ENCODE results near the gene ARHGAP24.

Gene ARHGAP24

DNA sequence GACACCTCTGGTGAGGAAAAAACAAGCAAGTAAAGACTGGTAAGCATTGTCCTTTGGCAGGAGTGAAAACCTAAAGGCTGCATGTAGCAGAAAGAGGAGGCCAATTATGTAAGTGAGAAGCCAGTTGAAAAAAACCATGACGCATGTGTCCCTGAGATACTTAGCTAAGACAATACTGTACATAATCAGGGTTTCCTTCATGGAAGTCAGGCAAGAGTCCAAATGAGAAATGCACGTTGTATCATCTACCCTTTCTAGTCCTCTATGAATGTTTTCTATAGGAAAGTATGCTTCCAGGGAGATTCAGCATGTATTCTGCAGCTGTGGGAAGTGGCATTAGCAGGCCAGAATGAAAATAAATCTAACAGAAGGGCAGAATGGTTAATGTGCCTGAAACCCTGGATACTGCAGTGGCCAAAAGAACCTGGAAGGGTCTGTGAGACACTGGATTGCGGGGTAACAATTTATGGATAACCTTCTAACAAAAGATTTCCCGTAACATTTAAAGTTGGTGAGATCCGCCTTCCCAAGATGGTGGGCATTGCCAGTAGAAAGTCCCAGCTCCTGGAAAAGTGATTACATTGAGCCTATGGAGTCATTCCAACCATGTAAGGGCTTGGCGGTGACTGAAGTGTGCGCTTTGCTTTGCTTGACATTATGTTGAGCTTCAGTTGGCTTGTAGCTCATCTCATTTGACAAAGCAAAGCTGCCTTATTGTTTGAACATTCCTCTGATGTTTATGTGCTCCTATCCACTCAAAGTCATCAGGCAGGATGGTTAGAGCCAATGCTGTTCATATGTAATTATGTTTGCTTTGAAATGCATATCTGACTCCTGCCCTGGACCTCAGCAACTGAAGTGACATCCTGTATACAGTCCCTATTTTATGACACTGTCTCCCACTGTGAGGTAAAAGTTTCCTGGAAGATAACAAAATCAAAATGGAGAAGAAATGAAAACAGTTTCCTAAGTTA, 200.4 kb downstream of the ARHGAP24 start:
- no peaks in the 10 kb centered on the region for H3K4me1 ChIP-seq (ENCODE audit: control insufficient read depth, insufficient read depth, low read length)
- no peaks in the 10 kb centered on the region for H3K9me3 ChIP-seq (ENCODE audit: control insufficient read depth, low read length)
- no peaks in the 10 kb centered on the region for H3K27me3 ChIP-seq (ENCODE audit: control insufficient read depth, insufficient read depth, low read length)
- no peaks in the 10 kb centered on the region for H3K36me3 ChIP-seq (ENCODE audit: control insufficient read depth, insufficient read depth, low read length)
- H3K4me3 ChIP-seq (ENCODE audit: low read length) = no peak overlapping the region
- no peak overlapping the region for H3K9ac ChIP-seq (ENCODE audit: low read length)

DNA sequence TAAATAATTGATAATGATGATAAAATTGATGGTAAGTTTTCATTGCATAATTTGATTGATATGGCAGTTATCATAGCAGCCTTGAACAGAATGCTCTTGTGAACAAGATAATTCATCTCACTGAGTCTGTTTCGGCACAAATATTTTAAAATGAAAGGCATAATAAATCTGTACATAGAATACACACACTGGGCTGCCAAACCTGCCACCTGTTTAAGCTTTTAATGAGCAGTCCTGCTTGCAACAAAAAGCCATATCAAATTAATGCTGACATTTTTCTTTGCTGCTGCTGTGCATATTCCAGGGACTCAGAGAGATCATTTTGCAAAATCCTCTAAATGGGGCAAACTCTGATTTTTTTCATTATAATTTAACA, 201.1 kb downstream of the ARHGAP24 start:
- Histone ChIP-seq H3K4me1 (ENCODE audit: control insufficient read depth, insufficient read depth, low read length) (no peaks in the 10 kb centered on the region), H3K36me3 (ENCODE audit: control insufficient read depth, insufficient read depth, low read length) (no peaks in the 10 kb centered on the region), H3K9me3 (ENCODE audit: control insufficient read depth, low read length) (no peaks in the 10 kb centered on the region), H3K4me3 (ENCODE audit: low read length) (no peak overlapping the region), H3K27me3 (ENCODE audit: control insufficient read depth, insufficient read depth, low read length) (no peaks in the 10 kb centered on the region), H3K9ac (ENCODE audit: low read length) (no peak overlapping the region)

GRCh38 chr4:85676850-85677590, 202.1 kb downstream of the ARHGAP24 start:
- no peaks in the 10 kb centered on the region for H3K36me3 ChIP-seq (ENCODE audit: control insufficient read depth, insufficient read depth, low read length)
- no peaks in the 10 kb centered on the region for H3K9me3 ChIP-seq (ENCODE audit: control insufficient read depth, low read length)
- H3K4me3 ChIP-seq (ENCODE audit: low read length) = no peak overlapping the region
- H3K27me3 ChIP-seq (ENCODE audit: control insufficient read depth, insufficient read depth, low read length) = no peaks in the 10 kb centered on the region
- H3K4me1 ChIP-seq (ENCODE audit: control insufficient read depth, insufficient read depth, low read length) = no peaks in the 10 kb centered on the region
- no peak overlapping the region for H3K9ac ChIP-seq (ENCODE audit: low read length)

DNA sequence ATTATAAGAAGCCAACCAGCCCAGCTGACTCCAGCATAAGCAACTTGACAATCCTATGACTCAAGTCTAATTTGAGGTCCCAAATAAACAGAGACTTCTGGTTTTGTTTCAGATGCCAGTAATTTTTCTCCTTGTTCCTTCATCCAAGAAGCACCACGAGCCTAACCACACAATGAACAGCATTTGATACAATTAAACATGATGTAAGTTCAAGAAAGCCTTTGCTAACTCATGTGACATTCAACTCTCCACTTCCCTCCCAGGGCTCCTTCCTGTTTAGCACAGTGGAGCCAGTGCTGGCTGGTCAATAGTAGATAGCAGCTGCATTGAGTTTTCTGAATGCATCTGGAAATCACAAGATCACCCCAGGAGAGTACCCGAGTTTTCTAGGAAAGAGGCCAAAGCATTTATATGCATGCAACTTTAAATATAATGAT, 206.3 kb downstream of the ARHGAP24 start:
- Histone ChIP-seq H3K27me3 (ENCODE audit: control insufficient read depth, insufficient read depth, low read length) (no peaks in the 10 kb centered on the region), H3K4me3 (ENCODE audit: low read length) (no peak overlapping the region), H3K9me3 (ENCODE audit: control insufficient read depth, low read length) (no peaks in the 10 kb centered on the region), H3K4me1 (ENCODE audit: control insufficient read depth, insufficient read depth, low read length) (no peaks in the 10 kb centered on the region), H3K36me3 (ENCODE audit: control insufficient read depth, insufficient read depth, low read length) (no peaks in the 10 kb centered on the region), H3K9ac (ENCODE audit: low read length) (no peak overlapping the region)

- H3K9me3 ChIP-seq (ENCODE audit: control insufficient read depth, low read length) = no peaks in the 10 kb centered on the region
- no peaks in the 10 kb centered on the region for H3K4me1 ChIP-seq (ENCODE audit: control insufficient read depth, insufficient read depth, low read length)
- H3K36me3 ChIP-seq (ENCODE audit: control insufficient read depth, insufficient read depth, low read length) = no peaks in the 10 kb centered on the region
- H3K4me3 ChIP-seq (ENCODE audit: low read length) = no peak overlapping the region
- H3K9ac ChIP-seq (ENCODE audit: low read length) = no peak overlapping the region
- H3K27me3 ChIP-seq (ENCODE audit: control insufficient read depth, insufficient read depth, low read length) = no peaks in the 10 kb centered on the region
These were observed 207.0 kb downstream of the ARHGAP24 start for GRCh38 chr4:85681921-85682320.

DNA sequence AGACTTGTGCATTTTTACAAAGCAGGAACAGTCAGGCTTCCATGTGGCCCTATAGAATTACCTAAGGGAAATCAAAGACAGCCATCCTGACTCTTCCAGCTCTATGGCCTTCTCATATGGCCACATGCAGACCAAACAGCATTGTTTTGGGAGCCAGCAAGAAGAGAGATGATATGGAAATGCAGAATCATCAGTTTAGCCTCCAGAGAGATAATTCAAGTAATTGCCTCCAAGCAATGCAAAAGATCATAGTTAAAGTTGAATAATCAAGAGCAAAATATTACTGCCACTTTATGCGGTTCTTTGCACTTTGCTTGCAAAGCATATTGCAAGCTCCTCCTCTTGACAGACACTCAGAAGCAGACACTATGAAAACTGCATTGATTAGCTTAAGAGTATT, 207.4 kb downstream of the ARHGAP24 start:
- no peaks in the 10 kb centered on the region for H3K9me3 ChIP-seq (ENCODE audit: control insufficient read depth, low read length)
- no peaks in the 10 kb centered on the region for H3K4me1 ChIP-seq (ENCODE audit: control insufficient read depth, insufficient read depth, low read length)
- H3K36me3 ChIP-seq (ENCODE audit: control insufficient read depth, insufficient read depth, low read length) = no peaks in the 10 kb centered on the region
- no peak overlapping the region for H3K9ac ChIP-seq (ENCODE audit: low read length)
- H3K27me3 ChIP-seq (ENCODE audit: control insufficient read depth, insufficient read depth, low read length) = no peaks in the 10 kb centered on the region
- H3K4me3 ChIP-seq (ENCODE audit: low read length) = no peak overlapping the region

DNA sequence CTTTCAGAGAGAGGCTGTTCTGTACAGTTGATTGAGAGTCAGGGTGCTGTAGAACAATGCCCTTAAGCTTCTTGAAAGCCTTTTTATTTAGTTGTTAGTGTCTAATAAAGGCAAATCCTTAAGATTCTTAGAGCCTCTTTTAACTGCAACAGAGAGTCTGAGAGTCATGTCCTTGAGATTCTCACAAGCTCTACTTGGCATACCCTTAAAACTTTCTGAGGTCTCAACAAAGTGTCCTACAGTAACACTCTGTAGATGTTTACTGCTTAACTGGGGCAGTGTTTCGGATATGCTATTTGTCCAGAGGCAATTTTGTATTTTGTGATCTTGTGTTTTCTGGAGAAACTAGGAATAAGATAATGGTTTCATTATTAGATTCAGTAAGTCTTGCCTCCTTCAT, 209.7 kb downstream of the ARHGAP24 start:
- Histone ChIP-seq H3K27me3 (ENCODE audit: control insufficient read depth, insufficient read depth, low read length) (no peaks in the 10 kb centered on the region), H3K4me1 (ENCODE audit: control insufficient read depth, insufficient read depth, low read length) (no peaks in the 10 kb centered on the region), H3K4me3 (ENCODE audit: low read length) (no peak overlapping the region), H3K36me3 (ENCODE audit: control insufficient read depth, insufficient read depth, low read length) (no peaks in the 10 kb centered on the region), H3K9me3 (ENCODE audit: control insufficient read depth, low read length) (no peaks in the 10 kb centered on the region), H3K9ac (ENCODE audit: low read length) (no peak overlapping the region)

DNA sequence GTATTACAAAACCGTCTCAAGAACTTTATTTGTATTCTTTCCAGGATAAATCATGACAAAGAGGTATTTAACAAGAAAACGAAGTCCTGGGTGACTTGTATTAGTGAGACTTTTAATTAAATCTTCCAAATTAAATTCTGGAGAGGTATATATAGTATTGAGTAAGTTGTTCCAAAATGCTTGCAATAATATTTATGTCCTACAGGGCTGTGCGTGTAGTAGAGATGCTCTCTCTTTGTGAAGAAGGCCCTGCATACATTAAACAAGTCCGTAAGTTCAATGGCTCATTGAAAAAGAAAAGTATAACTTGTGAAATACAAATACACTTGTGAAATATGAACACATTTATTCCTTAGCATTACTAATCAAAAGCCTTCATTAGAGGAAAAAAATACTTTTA, 211.4 kb downstream of the ARHGAP24 start:
- H3K9me3 ChIP-seq (ENCODE audit: control insufficient read depth, low read length) = no peaks in the 10 kb centered on the region
- no peaks in the 10 kb centered on the region for H3K36me3 ChIP-seq (ENCODE audit: control insufficient read depth, insufficient read depth, low read length)
- H3K4me3 ChIP-seq (ENCODE audit: low read length) = no peak overlapping the region
- no peaks in the 10 kb centered on the region for H3K27me3 ChIP-seq (ENCODE audit: control insufficient read depth, insufficient read depth, low read length)
- no peaks in the 10 kb centered on the region for H3K4me1 ChIP-seq (ENCODE audit: control insufficient read depth, insufficient read depth, low read length)
- no peak overlapping the region for H3K9ac ChIP-seq (ENCODE audit: low read length)

DNA sequence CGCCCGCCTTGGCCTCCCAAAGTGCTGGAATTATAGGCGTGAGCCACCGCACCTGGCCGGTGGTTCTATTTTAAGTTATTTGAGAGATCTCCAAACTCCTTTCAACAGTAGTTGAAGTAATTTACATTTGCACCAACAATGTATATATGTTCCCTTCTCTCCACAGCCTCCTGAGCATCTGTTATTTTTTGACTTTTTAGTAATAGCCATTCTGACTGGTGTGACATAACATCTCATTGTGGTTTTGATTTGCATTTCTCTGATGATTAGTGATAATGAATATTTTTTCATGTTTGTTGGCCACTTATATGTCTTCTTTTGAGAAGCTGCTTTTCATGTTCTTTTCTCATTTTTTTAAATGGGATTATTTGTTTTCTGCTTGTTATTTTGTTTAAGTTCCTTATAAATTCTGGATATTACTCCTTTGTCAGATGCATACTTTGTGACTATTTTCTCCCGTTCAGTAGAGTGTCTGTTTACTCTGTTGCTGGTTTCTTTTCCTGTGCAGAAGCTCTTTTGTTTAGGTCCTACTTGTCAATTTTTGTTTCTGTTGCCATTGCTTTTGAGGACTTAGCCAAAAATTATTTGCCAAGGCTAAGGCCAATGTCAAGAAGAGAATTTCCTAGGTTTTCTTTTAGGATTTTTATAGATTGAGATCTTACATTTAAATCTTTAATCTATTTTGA, 213.2 kb downstream of the ARHGAP24 start:
- Histone ChIP-seq H3K9ac (ENCODE audit: low read length) (no peak overlapping the region), H3K27me3 (ENCODE audit: control insufficient read depth, insufficient read depth, low read length) (no peaks in the 10 kb centered on the region), H3K9me3 (ENCODE audit: control insufficient read depth, low read length) (no peaks in the 10 kb centered on the region), H3K36me3 (ENCODE audit: control insufficient read depth, insufficient read depth, low read length) (no peaks in the 10 kb centered on the region), H3K4me1 (ENCODE audit: control insufficient read depth, insufficient read depth, low read length) (no peaks in the 10 kb centered on the region), H3K4me3 (ENCODE audit: low read length) (no peak overlapping the region)

DNA sequence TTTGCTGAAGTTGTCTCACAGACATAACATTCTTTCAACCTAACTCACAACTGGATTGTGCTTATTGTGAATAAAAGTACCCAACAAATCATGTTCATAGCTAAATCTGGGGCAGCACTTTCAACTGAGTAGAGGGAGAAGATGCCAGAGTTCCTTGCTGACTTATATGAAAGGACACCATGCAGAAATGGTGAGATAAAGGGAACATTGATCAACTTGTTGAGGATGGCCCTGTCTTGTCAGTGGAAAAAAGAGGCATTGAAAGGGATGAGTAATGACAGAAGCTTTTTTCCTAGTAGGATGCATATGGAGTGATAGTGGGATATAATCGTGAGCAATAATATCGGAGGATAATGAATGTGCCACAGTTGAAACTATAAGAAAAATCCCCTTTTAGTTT, 221.7 kb downstream of the ARHGAP24 start:
- Histone ChIP-seq H3K27me3 (ENCODE audit: control insufficient read depth, insufficient read depth, low read length) (no peaks in the 10 kb centered on the region), H3K9me3 (ENCODE audit: control insufficient read depth, low read length) (no peaks in the 10 kb centered on the region), H3K9ac (ENCODE audit: low read length) (no peak overlapping the region), H3K36me3 (ENCODE audit: control insufficient read depth, insufficient read depth, low read length) (no peaks in the 10 kb centered on the region), H3K4me3 (ENCODE audit: low read length) (no peak overlapping the region), H3K4me1 (ENCODE audit: control insufficient read depth, insufficient read depth, low read length) (peaks cover 6% of the 10 kb centered on the region)

- Histone ChIP-seq H3K4me3 (ENCODE audit: low read length) (no peak overlapping the region), H3K4me1 (ENCODE audit: control insufficient read depth, insufficient read depth, low read length) (peaks cover 6% of the 10 kb centered on the region), H3K27me3 (ENCODE audit: control insufficient read depth, insufficient read depth, low read length) (no peaks in the 10 kb centered on the region), H3K9me3 (ENCODE audit: control insufficient read depth, low read length) (no peaks in the 10 kb centered on the region), H3K9ac (ENCODE audit: low read length) (no peak overlapping the region), H3K36me3 (ENCODE audit: control insufficient read depth, insufficient read depth, low read length) (no peaks in the 10 kb centered on the region)
These were observed 222.9 kb downstream of the ARHGAP24 start for GRCh38 chr4:85697854-85698253.

- H3K27me3 ChIP-seq (ENCODE audit: control insufficient read depth, insufficient read depth, low read length) = no peaks in the 10 kb centered on the region
- peaks cover 6% of the 10 kb centered on the region for H3K4me1 ChIP-seq (ENCODE audit: control insufficient read depth, insufficient read depth, low read length)
- no peaks in the 10 kb centered on the region for H3K36me3 ChIP-seq (ENCODE audit: control insufficient read depth, insufficient read depth, low read length)
- H3K9ac ChIP-seq (ENCODE audit: low read length) = no peak overlapping the region
- no peaks in the 10 kb centered on the region for H3K9me3 ChIP-seq (ENCODE audit: control insufficient read depth, low read length)
- H3K4me3 ChIP-seq (ENCODE audit: low read length) = no peak overlapping the region
These were observed 225.4 kb downstream of the ARHGAP24 start for GRCh38 chr4:85700362-85700761.
